WI38 (cell line): ENCODE results near the gene DNAJC19.

ENCODE experiments used
- H3K4me3 ChIP-seq: 2 replicates; pipeline ENCODE4 v1.5.1; 2011; ENCODE audit warnings: low read depth, mild to moderate bottlenecking, control low read depth, low read length
- CTCF ChIP-seq: IDR thresholded peaks from 2 replicates; pipeline ENCODE4 v1.5.1; 2012; ENCODE audit warnings: low read depth, mild to moderate bottlenecking, control low read depth, low read length

The DNAJC19 gene

GRCh38 chr3:180961552-180961951 lies 28.0 kb downstream of the DNAJC19 start:
- TF ChIP-seq CTCF: no peak
- no peak overlapping the region for H3K4me3 ChIP-seq

GRCh38 chr3:180961087-180961486 lies 28.4 kb downstream of the DNAJC19 start:
- no peak overlapping the region for H3K4me3 ChIP-seq
- no peak for TF ChIP-seq CTCF

GRCh38 chr3:180959691-180960090 lies 29.8 kb downstream of the DNAJC19 start:
- TF ChIP-seq CTCF: no peak

GRCh38 chr3:180947761-180948390 lies 41.7 kb downstream of the DNAJC19 start:
- no peak overlapping the region for H3K4me3 ChIP-seq
- TF ChIP-seq CTCF: no peak

More at GRCh38 chr3:180959691-180960090, 29.8 kb downstream of the DNAJC19 start:
- no peak overlapping the region for H3K4me3 ChIP-seq

GRCh38 chr3:180940826-180941225 lies 48.7 kb downstream of the DNAJC19 start:
- H3K4me3 ChIP-seq: no peak overlapping the region
- TF ChIP-seq CTCF: no peak

GRCh38 chr3:180934638-180935037 lies 54.9 kb downstream of the DNAJC19 start:
- TF ChIP-seq CTCF: no peak
- no peak overlapping the region for H3K4me3 ChIP-seq
